Progenitor cell of endocrine pancreas (in vitro differentiated cells): ENCODE results near the gene DTHD1. TPM values are rescaled to one million over a fixed set of nuclear protein-coding genes. Genes with fewer than 3 reads are reported as not detected.

Experiments used
- DNase-seq: peaks from one replicate; pipeline ENCODE4 v3.0.0; 2021; ENCODE audit warnings: low spot score; ENCODE audit not compliant: unreplicated experiment
- H3K27ac Mint-ChIP-seq: 2 replicates; pipeline ENCODE4 v1.8.0; 2021; ENCODE audit warnings: mild to moderate bottlenecking, moderate library complexity, mixed read lengths
- H3K27me3 Mint-ChIP-seq: 2 replicates; pipeline ENCODE4 v1.8.0; 2021; ENCODE audit warnings: mixed read lengths
- H3K36me3 Mint-ChIP-seq: 2 replicates; pipeline ENCODE4 v1.8.0; 2022; ENCODE audit warnings: mixed read lengths; ENCODE audit not compliant: insufficient read depth
- H3K4me1 Mint-ChIP-seq: 2 replicates; pipeline ENCODE4 v1.8.0; 2021; ENCODE audit warnings: low read depth, mixed read lengths
- H3K4me3 Mint-ChIP-seq: 2 replicates; pipeline ENCODE4 v1.8.0; 2021; ENCODE audit warnings: low read depth, mild to moderate bottlenecking, moderate library complexity, mixed read lengths
- H3K9me3 Mint-ChIP-seq: 2 replicates; pipeline ENCODE4 v1.8.0; 2021; ENCODE audit warnings: low read depth, mixed read lengths
- total RNA-seq: library from RNA; stranded (reverse); gene quantifications from 2 replicates; pipeline ENCODE4 v1.2.1, GENCODE V29; 2021
- TF ChIP-seq, protein P1 (sequence below): fragments of 200-600 bp; sonication (generic); IDR thresholded peaks from one replicate; pipeline ENCODE4 v1.5.0; 2021; ENCODE audit warnings: antibody characterized with exemption, mild to moderate bottlenecking; ENCODE audit not compliant: unreplicated experiment

The DTHD1 gene
- total RNA-seq, 1 donor from 2014 or later = 0.12 TPM

- Mint-ChIP-seq H3K4me1 (peaks cover 7% of the 10 kb centered on the region), H3K27me3 (no peaks in the 10 kb centered on the region), H3K9me3 (peaks cover 4% of the 10 kb centered on the region), H3K36me3 (no peaks in the 10 kb centered on the region), H3K27ac (no peak overlapping the region), H3K4me3 (no peak overlapping the region)
- TF ChIP-seq, protein P1, sequence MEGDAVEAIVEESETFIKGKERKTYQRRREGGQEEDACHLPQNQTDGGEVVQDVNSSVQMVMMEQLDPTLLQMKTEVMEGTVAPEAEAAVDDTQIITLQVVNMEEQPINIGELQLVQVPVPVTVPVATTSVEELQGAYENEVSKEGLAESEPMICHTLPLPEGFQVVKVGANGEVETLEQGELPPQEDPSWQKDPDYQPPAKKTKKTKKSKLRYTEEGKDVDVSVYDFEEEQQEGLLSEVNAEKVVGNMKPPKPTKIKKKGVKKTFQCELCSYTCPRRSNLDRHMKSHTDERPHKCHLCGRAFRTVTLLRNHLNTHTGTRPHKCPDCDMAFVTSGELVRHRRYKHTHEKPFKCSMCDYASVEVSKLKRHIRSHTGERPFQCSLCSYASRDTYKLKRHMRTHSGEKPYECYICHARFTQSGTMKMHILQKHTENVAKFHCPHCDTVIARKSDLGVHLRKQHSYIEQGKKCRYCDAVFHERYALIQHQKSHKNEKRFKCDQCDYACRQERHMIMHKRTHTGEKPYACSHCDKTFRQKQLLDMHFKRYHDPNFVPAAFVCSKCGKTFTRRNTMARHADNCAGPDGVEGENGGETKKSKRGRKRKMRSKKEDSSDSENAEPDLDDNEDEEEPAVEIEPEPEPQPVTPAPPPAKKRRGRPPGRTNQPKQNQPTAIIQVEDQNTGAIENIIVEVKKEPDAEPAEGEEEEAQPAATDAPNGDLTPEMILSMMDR = no peak
- no peak for DNase-seq
Measured at GRCh38 chr4:36282503-36283030, 1.2 kb downstream of the DTHD1 start.

- no peaks in the 10 kb centered on the region for H3K36me3 Mint-ChIP-seq
- no peak overlapping the region for H3K27ac Mint-ChIP-seq
- H3K27me3 Mint-ChIP-seq = no peaks in the 10 kb centered on the region
- H3K4me1 Mint-ChIP-seq = peaks cover 10% of the 10 kb centered on the region
- peaks cover 6% of the 10 kb centered on the region for H3K9me3 Mint-ChIP-seq
- no peak for DNase-seq
- no peak overlapping the region for H3K4me3 Mint-ChIP-seq
- TF ChIP-seq, protein P1 = no peak
Measured at GRCh38 chr4:36283912-36284465, 2.6 kb downstream of the DTHD1 start.

DNA sequence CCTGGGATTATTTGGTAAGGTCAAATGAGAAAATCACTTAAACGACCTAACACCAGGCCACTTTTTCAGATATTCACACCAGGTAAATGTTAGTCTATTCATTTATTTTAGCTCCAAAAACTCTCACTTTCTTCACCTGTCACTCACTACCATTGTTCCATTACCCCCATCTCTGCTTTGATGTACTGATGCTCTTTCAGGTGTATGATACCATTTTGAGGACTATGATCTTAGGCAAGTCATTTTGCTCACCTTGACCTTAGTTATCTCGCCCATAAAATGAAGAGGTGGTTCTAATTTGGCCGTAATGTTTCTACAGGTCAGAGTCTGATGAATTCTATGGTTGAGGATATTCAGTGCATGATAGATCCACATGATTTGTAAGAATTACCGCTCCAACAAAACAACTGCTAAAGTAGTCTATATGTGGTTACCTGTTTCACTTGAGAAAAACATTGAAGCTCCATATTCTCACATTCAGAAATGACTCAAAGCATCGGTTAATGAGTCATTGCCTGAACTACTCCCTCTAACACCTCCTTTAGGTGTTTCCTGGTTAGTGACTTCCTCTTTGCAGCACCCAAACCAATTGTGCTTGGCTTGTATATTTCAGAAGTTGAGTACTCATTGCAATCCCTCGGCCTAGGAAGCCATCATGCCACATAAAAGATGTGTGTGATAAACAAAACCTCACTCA lies 4.5 kb downstream of the DTHD1 start:
- Mint-ChIP-seq H3K9me3 (peaks cover 6% of the 10 kb centered on the region), H3K4me1 (peaks cover 10% of the 10 kb centered on the region), H3K4me3 (no peak overlapping the region), H3K27ac (no peak overlapping the region), H3K27me3 (no peaks in the 10 kb centered on the region), H3K36me3 (no peaks in the 10 kb centered on the region)
- DNase-seq = no peak
- TF ChIP-seq, protein P1 = no peak

GRCh38 chr4:36286481-36286871 lies 5.1 kb downstream of the DTHD1 start:
- no peak overlapping the region for H3K4me3 Mint-ChIP-seq
- peaks cover 7% of the 10 kb centered on the region for H3K4me1 Mint-ChIP-seq
- peaks cover 6% of the 10 kb centered on the region for H3K9me3 Mint-ChIP-seq
- no peak for DNase-seq
- no peak overlapping the region for H3K27ac Mint-ChIP-seq
- H3K36me3 Mint-ChIP-seq = no peaks in the 10 kb centered on the region
- H3K27me3 Mint-ChIP-seq = no peaks in the 10 kb centered on the region
- TF ChIP-seq, protein P1 = no peak

DNA sequence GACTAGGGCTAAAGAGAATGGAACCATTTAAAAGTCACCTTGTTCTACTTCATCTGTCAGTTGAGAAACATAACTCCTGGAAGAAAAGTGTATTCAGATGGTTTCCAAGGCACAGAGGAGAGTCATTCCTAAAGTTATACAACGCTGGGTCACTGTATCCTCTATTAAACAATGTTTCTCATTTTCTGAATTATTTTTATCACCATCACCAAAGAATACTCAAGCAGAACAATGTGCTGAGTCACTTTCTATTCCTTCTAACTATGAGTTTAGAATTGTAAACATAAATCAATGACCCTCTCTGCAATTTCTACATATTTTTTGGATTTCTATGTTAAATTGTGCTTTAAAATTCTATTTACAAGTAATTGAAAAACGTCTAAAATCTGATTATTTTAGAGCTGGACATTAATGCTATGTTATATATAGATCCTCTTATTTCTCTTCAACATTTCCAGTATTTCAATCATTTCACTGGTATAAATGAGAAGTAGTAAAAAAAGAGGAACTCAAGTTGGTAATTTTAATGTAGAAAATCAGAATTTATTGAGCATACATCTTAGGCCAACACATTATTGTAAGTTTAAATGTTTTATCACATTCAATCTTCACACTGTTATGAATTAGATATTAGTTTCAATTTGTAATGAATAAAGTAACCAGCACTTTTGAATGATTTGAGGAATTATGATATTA lies 7.5 kb downstream of the DTHD1 start:
- H3K4me3 Mint-ChIP-seq = no peak overlapping the region
- DNase-seq = no peak
- no peaks in the 10 kb centered on the region for H3K27me3 Mint-ChIP-seq
- peaks cover 11% of the 10 kb centered on the region for H3K4me1 Mint-ChIP-seq
- H3K27ac Mint-ChIP-seq = no peak overlapping the region
- no peaks in the 10 kb centered on the region for H3K36me3 Mint-ChIP-seq
- TF ChIP-seq, protein P1 = no peak
- peaks cover 6% of the 10 kb centered on the region for H3K9me3 Mint-ChIP-seq
